ENCODE measurements around the gene HTRA1.

- TF ChIP-seq, protein P1, sequence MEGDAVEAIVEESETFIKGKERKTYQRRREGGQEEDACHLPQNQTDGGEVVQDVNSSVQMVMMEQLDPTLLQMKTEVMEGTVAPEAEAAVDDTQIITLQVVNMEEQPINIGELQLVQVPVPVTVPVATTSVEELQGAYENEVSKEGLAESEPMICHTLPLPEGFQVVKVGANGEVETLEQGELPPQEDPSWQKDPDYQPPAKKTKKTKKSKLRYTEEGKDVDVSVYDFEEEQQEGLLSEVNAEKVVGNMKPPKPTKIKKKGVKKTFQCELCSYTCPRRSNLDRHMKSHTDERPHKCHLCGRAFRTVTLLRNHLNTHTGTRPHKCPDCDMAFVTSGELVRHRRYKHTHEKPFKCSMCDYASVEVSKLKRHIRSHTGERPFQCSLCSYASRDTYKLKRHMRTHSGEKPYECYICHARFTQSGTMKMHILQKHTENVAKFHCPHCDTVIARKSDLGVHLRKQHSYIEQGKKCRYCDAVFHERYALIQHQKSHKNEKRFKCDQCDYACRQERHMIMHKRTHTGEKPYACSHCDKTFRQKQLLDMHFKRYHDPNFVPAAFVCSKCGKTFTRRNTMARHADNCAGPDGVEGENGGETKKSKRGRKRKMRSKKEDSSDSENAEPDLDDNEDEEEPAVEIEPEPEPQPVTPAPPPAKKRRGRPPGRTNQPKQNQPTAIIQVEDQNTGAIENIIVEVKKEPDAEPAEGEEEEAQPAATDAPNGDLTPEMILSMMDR (IDR thresholded peaks at IDR 0.05 in 4 of 5, conservative IDR thresholded peaks at IDR 0.05 in 1 of 5), result no peak
- TF ChIP-seq POLR2A (IDR thresholded peaks at IDR 0.05), result no peak
Measured at GRCh38 chr10:122519873-122520272, 58.5 kb downstream of the HTRA1 start.
